WERI-Rb-1 (cell line): ENCODE results near the gene RBP2.

Source experiments
- DNase-seq: peaks from one replicate; pipeline ENCODE4 v3.0.0-alpha.2; 2020
- H3K27ac ChIP-seq: fragments of 250-450 bp; sonication (Bioruptor Pico); 2 replicates; pipeline ENCODE4 v1.5.1; 2020; ENCODE audit warnings: mild to moderate bottlenecking, moderate library complexity
- H3K27me3 ChIP-seq: fragments of 250-450 bp; sonication (Bioruptor Pico); 2 replicates; pipeline ENCODE4 v1.5.1; 2021; ENCODE audit warnings: mild to moderate bottlenecking, low read depth, moderate library complexity; ENCODE audit not compliant: insufficient read depth, severe bottlenecking
- H3K36me3 ChIP-seq: fragments of 250-450 bp; sonication (Bioruptor Pico); 2 replicates; pipeline ENCODE4 v1.5.1; 2020; ENCODE audit warnings: mild to moderate bottlenecking, moderate library complexity
- H3K4me3 ChIP-seq: 2 replicates; pipeline ENCODE4 v1.5.1; 2011; ENCODE audit warnings: low read depth, mild to moderate bottlenecking, control low read depth, low read length
- H3K9me3 ChIP-seq: fragments of 250-450 bp; sonication (Bioruptor Pico); 2 replicates; pipeline ENCODE4 v1.5.1; 2021; ENCODE audit warnings: mild to moderate bottlenecking, moderate library complexity; ENCODE audit not compliant: severe bottlenecking
- CTCF ChIP-seq: IDR thresholded peaks from 2 replicates; pipeline ENCODE4 v1.5.1; 2011; ENCODE audit warnings: low read depth, mild to moderate bottlenecking, control low read depth, inconsistent platforms, low read length

The RBP2 gene

GRCh38 chr3:139449566-139449965, 26.8 kb downstream of the RBP2 start:
- Histone ChIP-seq H3K27me3 (no peaks in the 10 kb centered on the region), H3K9me3 (no peaks in the 10 kb centered on the region), H3K36me3 (no peaks in the 10 kb centered on the region), H3K27ac (no peak overlapping the region), H3K4me3 (no peak overlapping the region)
- TF ChIP-seq CTCF: no peak
- no peak for DNase-seq

GRCh38 chr3:139448104-139448503, 28.2 kb downstream of the RBP2 start:
- no peak for DNase-seq
- TF ChIP-seq CTCF: no peak
- no peaks in the 10 kb centered on the region for H3K9me3 ChIP-seq
- no peaks in the 10 kb centered on the region for H3K27me3 ChIP-seq
- no peaks in the 10 kb centered on the region for H3K36me3 ChIP-seq
- H3K27ac ChIP-seq: no peak overlapping the region
- no peak overlapping the region for H3K4me3 ChIP-seq

- Histone ChIP-seq H3K4me3 (no peak overlapping the region), H3K27me3 (no peaks in the 10 kb centered on the region), H3K36me3 (no peaks in the 10 kb centered on the region), H3K27ac (no peak overlapping the region), H3K9me3 (no peaks in the 10 kb centered on the region)
- no peak for TF ChIP-seq CTCF
- no peak for DNase-seq
These were observed 28.8 kb downstream of the RBP2 start for GRCh38 chr3:139447486-139447885.

GRCh38 chr3:139444446-139444845, 31.9 kb downstream of the RBP2 start:
- TF ChIP-seq CTCF: no peak
- Histone ChIP-seq H3K9me3 (no peaks in the 10 kb centered on the region), H3K27me3 (no peaks in the 10 kb centered on the region), H3K36me3 (no peaks in the 10 kb centered on the region), H3K4me3 (no peak overlapping the region), H3K27ac (no peak overlapping the region)
- no peak for DNase-seq

- no peak for DNase-seq
- Histone ChIP-seq H3K9me3 (no peaks in the 10 kb centered on the region), H3K36me3 (no peaks in the 10 kb centered on the region), H3K27ac (no peak overlapping the region), H3K27me3 (no peaks in the 10 kb centered on the region), H3K4me3 (no peak overlapping the region)
- no peak for TF ChIP-seq CTCF
These were observed 33.1 kb downstream of the RBP2 start for GRCh38 chr3:139443186-139443585.

GRCh38 chr3:139441656-139442055, 34.7 kb downstream of the RBP2 start:
- Histone ChIP-seq H3K27me3 (no peaks in the 10 kb centered on the region), H3K4me3 (no peak overlapping the region), H3K27ac (no peak overlapping the region), H3K9me3 (no peaks in the 10 kb centered on the region), H3K36me3 (no peaks in the 10 kb centered on the region)
- TF ChIP-seq CTCF: no peak
- DNase-seq: no peak
